ENCODE data around the gene PPP4R1.

Gene PPP4R1

GRCh38 chr18:9638886-9639285 is 24.5 kb upstream of the PPP4R1 start:
- no peak for TF ChIP-seq CTCF (IDR thresholded peaks at IDR 0.05; ENCODE audit: extremely low read depth, missing control alignments)
- DNase-seq (ENCODE audit: low spot score) = no peak

GRCh38 chr18:9637036-9637767 is 22.8 kb upstream of the PPP4R1 start:
- DNase-seq (ENCODE audit: low spot score) = no peak
- TF ChIP-seq CTCF (IDR thresholded peaks at IDR 0.05; ENCODE audit: extremely low read depth, missing control alignments) = no peak

GRCh38 chr18:9634856-9635255 is 20.5 kb upstream of the PPP4R1 start:
- no peak for TF ChIP-seq CTCF (IDR thresholded peaks at IDR 0.05; ENCODE audit: extremely low read depth, missing control alignments)
- no peak for DNase-seq (ENCODE audit: low spot score)

GRCh38 chr18:9631814-9632496 is 17.6 kb upstream of the PPP4R1 start:
- DNase-seq (ENCODE audit: low spot score) = no peak

DNA sequence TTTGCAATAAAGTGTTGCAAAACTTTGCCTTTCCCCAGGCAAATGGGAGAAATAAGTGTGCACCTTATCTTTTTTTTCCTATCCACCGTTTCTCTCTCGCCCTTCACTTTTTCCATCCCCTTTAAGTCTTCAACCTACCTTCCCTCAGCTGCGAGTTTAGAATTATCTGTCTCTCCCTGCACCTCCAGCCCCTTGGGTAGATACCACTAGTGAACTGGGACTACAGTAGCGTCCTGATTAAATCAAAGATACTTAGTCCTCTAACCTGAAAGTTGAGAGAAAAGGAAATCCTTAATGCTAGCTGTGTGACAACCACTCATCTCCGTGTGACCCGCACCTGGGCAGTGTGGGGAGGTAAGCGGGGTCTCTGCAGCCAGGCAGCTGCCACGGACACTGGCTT is 16.1 kb upstream of the PPP4R1 start:
- TF ChIP-seq CTCF (IDR thresholded peaks at IDR 0.05; ENCODE audit: extremely low read depth, missing control alignments) = no peak
- no peak for DNase-seq (ENCODE audit: low spot score)

More at GRCh38 chr18:9631814-9632496, 17.6 kb upstream of the PPP4R1 start:
- TF ChIP-seq CTCF (IDR thresholded peaks at IDR 0.05; ENCODE audit: extremely low read depth, missing control alignments) = no peak

DNA sequence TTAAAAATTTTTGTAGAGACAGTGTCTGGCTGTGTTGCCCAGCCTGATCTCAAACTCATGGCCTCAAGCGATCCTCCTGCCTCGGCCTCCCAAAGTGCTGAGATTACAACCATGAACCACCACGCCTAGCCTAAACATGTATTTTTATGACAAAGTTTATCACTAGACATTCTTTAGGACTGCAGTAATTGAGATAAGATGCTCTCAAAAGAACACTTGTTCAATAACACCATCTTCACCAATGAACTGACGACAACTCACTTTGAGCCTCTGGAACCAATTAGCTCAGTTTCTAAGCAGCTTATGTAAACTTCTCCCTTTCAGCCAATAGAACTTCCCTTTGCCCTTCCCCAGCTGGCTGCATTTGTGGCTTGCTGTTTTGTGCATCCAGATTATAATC is 15.3 kb upstream of the PPP4R1 start:
- no peak for DNase-seq (ENCODE audit: low spot score)
- no peak for TF ChIP-seq CTCF (IDR thresholded peaks at IDR 0.05; ENCODE audit: extremely low read depth, missing control alignments)

- DNase-seq (ENCODE audit: low spot score) = no peak
- no peak for TF ChIP-seq CTCF (IDR thresholded peaks at IDR 0.05; ENCODE audit: extremely low read depth, missing control alignments)
These were observed 14.6 kb upstream of the PPP4R1 start for GRCh38 chr18:9628984-9629383.
